ENCODE data around the gene FAM163A.

FAM163A gene

GRCh38 chr1:179750630-179751029 lies 7.5 kb downstream of the FAM163A start:
- no peak for DNase-seq (ENCODE audit: low read depth)

GRCh38 chr1:179753061-179753460 lies 10.0 kb downstream of the FAM163A start:
- no peak for DNase-seq (ENCODE audit: low read depth)

GRCh38 chr1:179754041-179754624 lies 11.0 kb downstream of the FAM163A start:
- DNase-seq (ENCODE audit: low read depth) = no peak

- DNase-seq (ENCODE audit: low read depth) = no peak
These were observed 14.8 kb downstream of the FAM163A start for GRCh38 chr1:179757933-179758332.

- DNase-seq (ENCODE audit: low read depth) = no peak
These were observed 17.4 kb downstream of the FAM163A start for GRCh38 chr1:179760521-179760920.

GRCh38 chr1:179761296-179761695 lies 18.2 kb downstream of the FAM163A start:
- DNase-seq (ENCODE audit: low read depth) = no peak

GRCh38 chr1:179761846-179762640 lies 19.0 kb downstream of the FAM163A start:
- no peak for DNase-seq (ENCODE audit: low read depth)

GRCh38 chr1:179767177-179767581 lies 24.1 kb downstream of the FAM163A start:
- DNase-seq (ENCODE audit: low read depth) = no peak

- DNase-seq (ENCODE audit: low read depth) = no peak
These were observed 24.9 kb downstream of the FAM163A start for GRCh38 chr1:179767996-179768395.

GRCh38 chr1:179770887-179771502 lies 27.9 kb downstream of the FAM163A start:
- no peak for DNase-seq (ENCODE audit: low read depth)

GRCh38 chr1:179773264-179773663 lies 30.2 kb downstream of the FAM163A start:
- no peak for DNase-seq (ENCODE audit: low read depth)

GRCh38 chr1:179774000-179774399 lies 30.9 kb downstream of the FAM163A start:
- no peak for DNase-seq (ENCODE audit: low read depth)

GRCh38 chr1:179774566-179774965 lies 31.5 kb downstream of the FAM163A start:
- no peak for DNase-seq (ENCODE audit: low read depth)

- DNase-seq (ENCODE audit: low read depth) = no peak
These were observed 31.9 kb downstream of the FAM163A start for GRCh38 chr1:179775009-179775408.

GRCh38 chr1:179776831-179777230 lies 33.7 kb downstream of the FAM163A start:
- no peak for DNase-seq (ENCODE audit: low read depth)

GRCh38 chr1:179777731-179778130 lies 34.6 kb downstream of the FAM163A start:
- no peak for DNase-seq (ENCODE audit: low read depth)

- DNase-seq (ENCODE audit: low read depth) = no peak
These were observed 36.7 kb downstream of the FAM163A start for GRCh38 chr1:179779645-179780272.

- DNase-seq (ENCODE audit: low read depth) = no peak
These were observed 38.9 kb downstream of the FAM163A start for GRCh38 chr1:179781962-179782361.

GRCh38 chr1:179785031-179785431 lies 41.9 kb downstream of the FAM163A start:
- DNase-seq (ENCODE audit: low read depth) = no peak

GRCh38 chr1:179785728-179786127 lies 42.6 kb downstream of the FAM163A start:
- no peak for DNase-seq (ENCODE audit: low read depth)

- DNase-seq (ENCODE audit: low read depth) = no peak
These were observed 44.0 kb downstream of the FAM163A start for GRCh38 chr1:179786815-179787685.

- DNase-seq (ENCODE audit: low read depth) = no peak
These were observed 45.2 kb downstream of the FAM163A start for GRCh38 chr1:179788259-179788658.
